NCI-H748 (cell line): ENCODE measurements around the gene PCDHGA7.
"Not testable (repeated sequence)": the region's sequence is repeated elsewhere in the genome, so short reads cannot be mapped to it uniquely, and the experiment has no call there.

Experiments used
- DNase-seq: peaks from one replicate; lab custom pipeline; 2025; ENCODE audit not compliant: unreplicated experiment; lab: John Stamatoyannopoulos, UW

Gene PCDHGA7

GRCh38 chr5:141382469-141383294 is at the start of gene PCDHGA7:
TSS of gene PCDHGA7 (plus strand) at chr5:141382742. CDS start at chr5:141382900, 158 bp downstream.
- no peak for DNase-seq

GRCh38 chr5:141338538-141339306 is 43.8 kb upstream of the PCDHGA7 start, which contains the start of gene PCDHGA2:
TSS of gene PCDHGA2 (plus strand) at chr5:141338760.
- DNase-seq, result peak; percentile 30

- DNase-seq, result not testable (repeated sequence)
Measured at GRCh38 chr5:141340781-141341354, 41.7 kb upstream of the PCDHGA7 start.

GRCh38 chr5:141342773-141343172 is 39.8 kb upstream of the PCDHGA7 start:
- no peak for DNase-seq

GRCh38 chr5:141343242-141343952 is 39.1 kb upstream of the PCDHGA7 start, which contains the start of gene PCDHGA3:
TSS of gene PCDHGA3 (plus strand) at chr5:141343829. CDS start at chr5:141344034, 205 bp downstream.
- peak; percentile 39 for DNase-seq

GRCh38 chr5:141343953-141344463 is 38.5 kb upstream of the PCDHGA7 start:
- DNase-seq, result no peak

- DNase-seq, result no peak
Measured at GRCh38 chr5:141345327-141345726, 37.2 kb upstream of the PCDHGA7 start.

- not testable (repeated sequence) for DNase-seq
Measured at GRCh38 chr5:141346017-141346416, 36.5 kb upstream of the PCDHGA7 start.

GRCh38 chr5:141349917-141350619 is 32.5 kb upstream of the PCDHGA7 start, which contains the start of gene PCDHGB1:
TSS of gene PCDHGB1 (plus strand) at chr5:141350099. CDS start at chr5:141350261, 162 bp downstream.
- DNase-seq, result peak; percentile 93

- no peak for DNase-seq
Measured at GRCh38 chr5:141351591-141351990, 31.0 kb upstream of the PCDHGA7 start.

- peak; percentile 4 for DNase-seq
Measured at GRCh38 chr5:141354900-141355469, 27.6 kb upstream of the PCDHGA7 start, which contains the start of gene PCDHGA4. TSS of gene PCDHGA4 (plus strand) at chr5:141355021. CDS start at chr5:141355108, 87 bp downstream.

GRCh38 chr5:141355641-141356040 is 26.9 kb upstream of the PCDHGA7 start:
- no peak for DNase-seq

GRCh38 chr5:141356133-141356532 is 26.4 kb upstream of the PCDHGA7 start:
- DNase-seq, result no peak

- DNase-seq, result no peak
Measured at GRCh38 chr5:141356950-141357349, 25.6 kb upstream of the PCDHGA7 start.

- DNase-seq, result no peak
Measured at GRCh38 chr5:141359790-141360426, 22.6 kb upstream of the PCDHGA7 start, which contains the start of gene PCDHGB2. TSS of gene PCDHGB2 (plus strand) at chr5:141359994. CDS start at chr5:141360136, 142 bp downstream.

- no peak for DNase-seq
Measured at GRCh38 chr5:141360685-141361084, 21.9 kb upstream of the PCDHGA7 start.

- DNase-seq, result no peak
Measured at GRCh38 chr5:141362719-141363118, 19.8 kb upstream of the PCDHGA7 start.

- DNase-seq, result no peak
Measured at GRCh38 chr5:141363952-141364660, 18.4 kb upstream of the PCDHGA7 start, which contains the start of gene PCDHGA5. TSS of gene PCDHGA5 (plus strand) at chr5:141364162. CDS start at chr5:141364331, 169 bp downstream.
